Bronchial epithelial cell (primary cell): ENCODE measurements around the gene CHST13. TPM values are rescaled to one million over a fixed set of nuclear protein-coding genes. Genes with fewer than 3 reads are reported as not detected.

ENCODE experiments used
- DNase-seq: peaks from one replicate; pipeline ENCODE4 v3.0.0-alpha.2; 2010; ENCODE audit warnings: low read depth
- FAIRE-seq: peaks from 2 replicates; lab custom pipeline; 2011; peaks lifted over from hg19 to GRCh38; lab: Jason Lieb, UNC
- H3K27me3 ChIP-seq: 2 replicates; pipeline ENCODE4 v1.5.1; 2011; ENCODE audit warnings: low read length; ENCODE audit not compliant: control insufficient read depth, insufficient read depth
- H3K36me3 ChIP-seq: 2 replicates; pipeline ENCODE4 v1.5.1; 2011; ENCODE audit warnings: low read length; ENCODE audit not compliant: control insufficient read depth, insufficient read depth
- H3K4me3 ChIP-seq: 2 replicates; pipeline ENCODE4 v1.5.1; 2011; ENCODE audit warnings: mild to moderate bottlenecking, low read depth, low read length, control low read depth
- CTCF ChIP-seq: IDR thresholded peaks from 2 replicates; pipeline ENCODE4 v1.5.1; 2011; ENCODE audit warnings: mild to moderate bottlenecking, moderate library complexity, low read length, control low read depth, inconsistent platforms; ENCODE audit not compliant: insufficient read depth, severe bottlenecking
- total RNA-seq: library from RNA; depleted of rRNA; stranded (reverse); fragments of >200 nt; gene quantifications from 2 replicates; pipeline ENCODE4 v1.2.1, GENCODE V29; 2014

CHST13 gene
- total RNA-seq, 1 donor from 2014 or later: not detected

- Histone ChIP-seq H3K36me3 (no peaks in the 10 kb centered on the region), H3K4me3 (no peak overlapping the region), H3K27me3 (peaks cover 12% of the 10 kb centered on the region)
- FAIRE-seq (peak; percentile 83), DNase-seq (no peak)
- no peak for TF ChIP-seq CTCF
Measured at GRCh38 chr3:126543457-126544061, 19.6 kb downstream of the CHST13 start.

DNA sequence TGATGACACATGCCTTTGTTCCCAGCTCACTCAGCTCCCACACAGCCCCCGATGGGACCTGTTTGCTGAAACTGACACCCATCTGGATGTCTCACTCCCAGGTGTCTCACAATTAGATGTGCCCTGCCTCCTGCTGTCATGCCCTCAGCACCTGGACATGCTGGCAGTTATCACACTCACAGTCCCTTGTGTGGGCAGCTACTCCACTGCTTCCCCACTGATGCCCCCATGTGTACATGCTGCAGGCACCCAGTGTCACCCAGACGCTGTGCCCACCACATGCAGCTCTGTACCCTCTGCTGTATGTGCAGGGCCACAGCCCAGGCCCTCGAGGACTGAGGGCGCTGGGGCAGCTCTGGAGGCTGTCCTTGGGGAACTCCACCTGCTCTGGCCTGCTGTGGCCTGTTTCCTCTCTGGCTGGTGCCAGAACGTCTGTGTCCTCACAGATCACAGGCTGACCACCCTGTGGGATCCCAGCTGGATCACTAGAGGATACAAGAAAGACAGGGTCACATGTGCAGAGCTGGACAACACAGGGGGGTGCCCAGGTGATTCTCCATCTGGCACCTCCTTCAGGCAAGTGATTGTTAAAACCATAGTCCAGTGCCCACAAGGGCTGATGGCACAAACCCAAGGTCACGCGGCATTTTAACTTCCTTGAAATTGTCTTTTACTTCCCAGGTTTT is 20.8 kb downstream of the CHST13 start:
- DNase-seq (no peak), FAIRE-seq (no peak)
- no peak for TF ChIP-seq CTCF
- H3K4me3 ChIP-seq: no peak overlapping the region
- no peaks in the 10 kb centered on the region for H3K36me3 ChIP-seq
- H3K27me3 ChIP-seq: peaks cover 13% of the 10 kb centered on the region

GRCh38 chr3:126545544-126545943 is 21.6 kb downstream of the CHST13 start:
- no peak overlapping the region for H3K4me3 ChIP-seq
- H3K36me3 ChIP-seq: no peaks in the 10 kb centered on the region
- DNase-seq (no peak), FAIRE-seq (no peak)
- peaks cover 13% of the 10 kb centered on the region for H3K27me3 ChIP-seq
- no peak for TF ChIP-seq CTCF

- Histone ChIP-seq H3K4me3 (no peak overlapping the region), H3K27me3 (peaks cover 13% of the 10 kb centered on the region), H3K36me3 (no peaks in the 10 kb centered on the region)
- TF ChIP-seq CTCF: no peak
- no peak for FAIRE-seq
- no peak for DNase-seq
Measured at GRCh38 chr3:126546013-126546412, 22.1 kb downstream of the CHST13 start.

GRCh38 chr3:126546549-126547239 is 22.7 kb downstream of the CHST13 start:
- DNase-seq (no peak), FAIRE-seq (peak; percentile 28)
- TF ChIP-seq CTCF: no peak
- H3K4me3 ChIP-seq: no peak overlapping the region
- no peaks in the 10 kb centered on the region for H3K36me3 ChIP-seq
- H3K27me3 ChIP-seq: peaks cover 10% of the 10 kb centered on the region
